Activated naive CD4-positive, alpha-beta T cell treated with Interleukin-2 at 50 U/mL for 16 hours (primary cell): ENCODE measurements around the gene MRGPRF.
A peak's percentile ranks its signal among the peaks of the same experiment; 100 is the strongest.

Experiments
- DNase-seq: peaks from one replicate; pipeline ENCODE4 v3.0.0-alpha.2; 2020

The MRGPRF gene

DNA sequence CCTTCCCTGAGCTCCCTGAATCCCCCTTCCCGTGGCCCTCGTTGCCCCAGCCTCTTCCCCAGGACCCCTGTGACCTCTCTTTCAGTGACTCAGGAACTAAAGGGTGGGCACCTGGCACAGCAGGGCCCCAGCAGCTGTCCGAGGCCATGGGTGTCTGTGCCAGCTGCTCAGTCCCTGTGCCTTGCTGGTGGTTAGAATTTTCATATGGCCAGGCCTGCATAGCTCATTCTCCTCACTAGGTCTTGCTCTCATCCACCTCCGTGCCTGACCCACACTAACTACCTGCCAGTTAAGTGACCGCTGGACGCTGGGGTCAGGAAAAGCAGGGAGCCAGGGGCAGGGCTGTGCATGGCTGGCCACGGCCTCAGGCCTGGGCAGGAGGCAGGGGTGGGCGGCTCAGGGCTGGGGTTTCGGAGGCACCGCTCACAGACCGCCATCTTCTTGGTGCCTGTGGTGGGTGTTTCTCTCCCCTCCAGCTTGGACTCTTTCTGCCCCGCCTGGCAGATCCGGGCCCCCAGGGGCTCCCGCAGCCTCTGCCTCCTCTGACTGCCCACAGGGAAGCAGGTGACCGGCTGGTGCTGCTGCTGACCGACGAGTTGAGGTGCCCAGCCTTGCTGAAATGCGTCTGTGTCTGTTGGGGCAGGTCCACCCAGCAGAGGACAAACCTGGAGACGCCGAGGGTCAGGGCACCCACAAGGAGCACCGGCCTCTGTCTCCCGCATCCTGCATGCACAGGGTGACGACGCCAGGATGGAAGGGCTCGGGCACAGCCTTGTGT lies 52.6 kb downstream of the MRGPRF start:
- no peak for DNase-seq

- DNase-seq: no peak
These were observed 53.4 kb downstream of the MRGPRF start for GRCh38 chr11:68959465-68960293.

DNA sequence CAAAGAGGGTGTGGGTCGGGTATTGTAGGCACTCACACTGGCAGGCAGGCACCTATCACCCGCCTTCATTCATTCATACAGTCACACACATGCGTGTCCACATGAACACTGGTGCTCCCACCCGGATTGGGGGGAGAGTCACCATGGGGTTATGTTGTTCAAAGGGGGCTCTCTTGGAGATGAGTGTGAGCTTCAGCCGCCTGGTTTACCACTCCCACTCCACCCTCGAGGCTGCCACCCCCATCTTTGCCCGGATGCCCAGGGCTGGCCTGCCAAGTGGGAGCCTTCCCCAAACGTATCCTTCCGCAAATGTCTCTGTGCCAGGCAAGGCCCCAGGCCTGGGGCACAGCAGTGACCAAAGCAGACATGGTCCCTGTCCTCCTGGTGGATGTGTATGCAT lies 54.8 kb downstream of the MRGPRF start:
- DNase-seq: no peak

GRCh38 chr11:68956547-68957254 lies 56.3 kb downstream of the MRGPRF start:
- no peak for DNase-seq

- DNase-seq: peak; percentile 26
These were observed 56.9 kb downstream of the MRGPRF start for GRCh38 chr11:68956142-68956541.

- no peak for DNase-seq
These were observed 57.5 kb downstream of the MRGPRF start for GRCh38 chr11:68955607-68955958.

DNA sequence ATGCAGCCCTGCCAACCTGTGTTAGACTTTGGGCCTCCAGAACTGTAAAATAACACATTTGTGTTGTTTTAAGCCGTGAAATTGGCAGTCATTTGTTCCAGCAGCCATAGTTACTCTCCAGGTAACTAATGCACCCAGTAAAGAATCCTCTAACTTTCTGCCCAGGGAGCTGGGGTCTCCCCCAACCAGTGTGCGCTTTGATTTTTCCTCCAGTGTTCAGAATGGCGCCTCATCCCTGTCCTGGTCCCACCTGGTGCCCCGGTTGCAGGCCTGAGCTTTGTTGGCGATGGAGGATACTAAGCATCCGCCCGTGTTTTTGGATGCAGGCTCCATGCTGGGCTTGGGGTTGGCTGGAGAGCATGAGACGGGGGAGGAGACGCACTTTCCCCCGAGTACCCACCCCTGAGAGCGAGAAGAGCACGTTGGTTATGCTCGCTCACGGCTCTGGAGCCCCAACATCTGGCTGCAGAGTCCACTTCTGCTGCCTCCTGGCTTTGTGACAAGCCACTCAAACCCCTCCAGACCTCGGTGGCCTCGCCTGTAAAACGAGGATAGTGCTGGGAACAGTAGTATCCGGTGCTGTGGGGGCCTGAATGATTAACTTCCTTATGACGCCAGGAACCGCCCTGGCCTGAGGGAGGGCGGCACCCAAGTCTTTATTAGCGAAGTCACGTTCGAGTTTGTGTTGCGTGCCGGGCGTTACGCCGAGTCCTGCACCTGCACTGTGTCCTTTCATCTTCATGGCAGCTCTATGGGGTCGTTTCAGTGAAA lies 58.0 kb downstream of the MRGPRF start:
- no peak for DNase-seq
